ENCODE measurements around the gene NRP1. TPM values are rescaled to one million over a fixed set of nuclear protein-coding genes. Genes with fewer than 3 reads are reported as not detected.

Gene NRP1
- total RNA-seq, 1 experiment from 2014 or later = 31.7 TPM

GRCh38 chr10:33214174-33214573, 120.3 kb downstream of the NRP1 start:
- BruUV-seq (replicated peaks) = no TSS peak
- CTCF ChIA-PET = no interaction called here
- Histone ChIP-seq H3K27ac (ENCODE audit: low read depth, low read length, poor library complexity, severe bottlenecking) (no peak overlapping the region), H3K4me3 (ENCODE audit: low read depth, low read length, poor library complexity, severe bottlenecking) (no peak overlapping the region), H3K4me1 (ENCODE audit: insufficient read depth, low read length, poor library complexity, severe bottlenecking) (peaks cover 12% of the 10 kb centered on the region), H3K9me3 (ENCODE audit: low read depth, low read length, poor library complexity, severe bottlenecking) (no peaks in the 10 kb centered on the region), H3K27me3 (replicated peaks; ENCODE audit: insufficient read depth, low read depth, low read length, poor library complexity) (no peaks in the 10 kb centered on the region), H3K36me3 (ENCODE audit: insufficient read depth, low read length, poor library complexity, severe bottlenecking) (no peaks in the 10 kb centered on the region)
- POLR2A ChIA-PET (ENCODE audit: low non-redundant PET) = no interaction called here
- TF ChIP-seq CTCF (conservative IDR thresholded peaks at IDR 0.05; ENCODE audit: low read depth, low read length) (no peak), EZH2 (IDR thresholded peaks at IDR 0.05; ENCODE audit: borderline replicate concordance, low read depth, low read length, poor library complexity, severe bottlenecking) (no peak)
- intact Hi-C loops (cut with micrococcal nuclease; ENCODE audit: unreplicated experiment) = no loop called here
- DNase-seq (ENCODE audit: low spot score) = peak; percentile 75

GRCh38 chr10:33212061-33212748, 122.3 kb downstream of the NRP1 start:
- Histone ChIP-seq H3K27me3 (replicated peaks; ENCODE audit: insufficient read depth, low read depth, low read length, poor library complexity) (no peaks in the 10 kb centered on the region), H3K4me1 (ENCODE audit: insufficient read depth, low read length, poor library complexity, severe bottlenecking) (peaks cover 9% of the 10 kb centered on the region)
- no TSS peak for BruUV-seq (replicated peaks)

GRCh38 chr10:33211106-33211878, 123.2 kb downstream of the NRP1 start:
- no peaks in the 10 kb centered on the region for H3K4me1 ChIP-seq (ENCODE audit: insufficient read depth, low read length, poor library complexity, severe bottlenecking)
- no peak for DNase-seq (ENCODE audit: low spot score)
- ChIA-PET POLR2A (ENCODE audit: low non-redundant PET) (no interaction called here), CTCF (no interaction called here)
- no peak overlapping the region for H3K4me3 ChIP-seq (ENCODE audit: low read depth, low read length, poor library complexity, severe bottlenecking)
- intact Hi-C loops (cut with micrococcal nuclease; ENCODE audit: unreplicated experiment) = no loop called here
- H3K9me3 ChIP-seq (ENCODE audit: low read depth, low read length, poor library complexity, severe bottlenecking) = no peaks in the 10 kb centered on the region
- H3K36me3 ChIP-seq (ENCODE audit: insufficient read depth, low read length, poor library complexity, severe bottlenecking) = no peaks in the 10 kb centered on the region
- H3K27me3 ChIP-seq (replicated peaks; ENCODE audit: insufficient read depth, low read depth, low read length, poor library complexity) = no peaks in the 10 kb centered on the region
- H3K27ac ChIP-seq (ENCODE audit: low read depth, low read length, poor library complexity, severe bottlenecking) = no peak overlapping the region
- no TSS peak for BruUV-seq (replicated peaks)
- no peak for TF ChIP-seq CTCF (conservative IDR thresholded peaks at IDR 0.05; ENCODE audit: low read depth, low read length)
- TF ChIP-seq EZH2 (IDR thresholded peaks at IDR 0.05; ENCODE audit: borderline replicate concordance, low read depth, low read length, poor library complexity, severe bottlenecking) = no peak

More at GRCh38 chr10:33212061-33212748, 122.3 kb downstream of the NRP1 start:
- ChIA-PET POLR2A (ENCODE audit: low non-redundant PET) (no interaction called here), CTCF (no interaction called here)
- no peak overlapping the region for H3K4me3 ChIP-seq (ENCODE audit: low read depth, low read length, poor library complexity, severe bottlenecking)
- no peaks in the 10 kb centered on the region for H3K36me3 ChIP-seq (ENCODE audit: insufficient read depth, low read length, poor library complexity, severe bottlenecking)
- no peaks in the 10 kb centered on the region for H3K9me3 ChIP-seq (ENCODE audit: low read depth, low read length, poor library complexity, severe bottlenecking)
- TF ChIP-seq CTCF (conservative IDR thresholded peaks at IDR 0.05; ENCODE audit: low read depth, low read length) (no peak), EZH2 (IDR thresholded peaks at IDR 0.05; ENCODE audit: borderline replicate concordance, low read depth, low read length, poor library complexity, severe bottlenecking) (no peak)
- no peak overlapping the region for H3K27ac ChIP-seq (ENCODE audit: low read depth, low read length, poor library complexity, severe bottlenecking)
- no peak for DNase-seq (ENCODE audit: low spot score)
- intact Hi-C loops (cut with micrococcal nuclease; ENCODE audit: unreplicated experiment) = no loop called here
